GM19468 (cell line): Measurements from ENCODE around the gene BROX.

ENCODE experiments used
- ATAC-seq: cut with Tn5 transposase; IDR thresholded peaks from one replicate; pipeline ENCODE4 v1.9.1; 2021; ENCODE audit warnings: mild to moderate bottlenecking, moderate library complexity, moderate number of reproducible peaks; ENCODE audit not compliant: unreplicated experiment; ENCODE audit errors: extremely low read depth

The BROX gene

DNA sequence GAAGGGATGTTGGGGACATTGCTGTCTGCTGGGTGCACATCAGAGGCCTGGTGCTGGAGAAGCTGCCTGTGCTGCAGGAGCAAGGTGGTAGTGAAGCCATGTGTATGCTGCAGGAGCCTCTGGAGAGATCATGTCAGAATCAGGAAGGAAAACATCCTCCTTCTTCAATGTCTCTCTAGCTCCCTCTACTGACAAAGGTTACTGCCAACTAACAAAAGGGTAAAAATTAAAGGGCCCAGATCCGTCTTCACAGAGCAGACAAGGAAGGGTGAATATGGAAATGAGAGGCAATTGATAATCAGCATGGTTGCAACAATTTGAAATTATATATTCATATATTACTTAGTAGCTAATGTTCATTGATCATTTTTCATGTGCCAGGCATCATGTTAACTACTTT lies 56.8 kb downstream of the BROX start:
- ATAC-seq = no peak

DNA sequence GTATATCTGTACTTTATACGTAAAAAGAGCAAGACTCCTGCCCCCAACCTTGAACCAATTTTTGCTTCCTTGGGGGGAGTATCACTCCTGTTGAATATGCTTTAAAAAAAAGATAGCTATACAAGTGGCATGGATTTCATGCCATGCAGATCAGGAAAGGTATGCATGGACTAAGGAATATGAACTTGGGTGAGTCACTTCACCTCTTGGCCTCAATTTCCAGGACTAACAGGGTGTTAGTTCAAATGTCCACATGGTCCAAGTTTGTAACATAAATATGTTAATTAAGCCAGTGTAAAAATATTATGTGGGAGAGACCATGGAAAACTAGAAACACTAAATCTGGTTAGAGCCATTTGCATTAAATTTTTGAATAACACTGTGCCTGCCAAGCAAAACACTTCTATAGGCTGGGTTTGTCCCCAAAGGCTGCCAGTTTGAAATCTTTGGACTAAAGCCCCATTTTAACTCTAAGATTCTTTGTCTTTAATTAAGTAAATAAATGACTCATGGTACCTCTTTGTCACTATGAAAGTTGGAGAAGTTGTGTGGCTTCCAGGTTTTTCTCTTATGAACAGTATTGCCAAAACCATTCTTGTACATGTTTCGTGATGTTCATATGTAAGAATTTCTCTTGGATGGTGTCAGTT lies 57.7 kb downstream of the BROX start:
- no peak for ATAC-seq

DNA sequence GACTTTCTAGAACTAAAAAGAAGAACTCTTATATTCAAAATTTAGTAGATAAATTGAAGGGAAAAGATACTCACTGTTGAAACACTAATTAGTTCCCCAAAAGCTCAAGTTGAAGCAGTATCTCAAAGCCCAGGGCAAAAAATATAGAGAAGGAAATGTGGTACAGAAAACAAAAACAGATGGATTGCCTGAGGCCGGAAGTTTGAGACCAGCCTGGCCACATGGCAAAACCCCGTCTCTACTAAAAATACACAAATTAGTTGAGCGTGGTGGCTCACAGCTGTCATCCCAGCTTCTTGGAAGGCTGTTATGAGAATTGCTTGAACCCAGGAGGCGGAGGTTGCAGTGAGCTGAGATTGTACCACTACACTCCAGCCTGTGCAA lies 60.6 kb downstream of the BROX start:
- peak; percentile 50 for ATAC-seq

DNA sequence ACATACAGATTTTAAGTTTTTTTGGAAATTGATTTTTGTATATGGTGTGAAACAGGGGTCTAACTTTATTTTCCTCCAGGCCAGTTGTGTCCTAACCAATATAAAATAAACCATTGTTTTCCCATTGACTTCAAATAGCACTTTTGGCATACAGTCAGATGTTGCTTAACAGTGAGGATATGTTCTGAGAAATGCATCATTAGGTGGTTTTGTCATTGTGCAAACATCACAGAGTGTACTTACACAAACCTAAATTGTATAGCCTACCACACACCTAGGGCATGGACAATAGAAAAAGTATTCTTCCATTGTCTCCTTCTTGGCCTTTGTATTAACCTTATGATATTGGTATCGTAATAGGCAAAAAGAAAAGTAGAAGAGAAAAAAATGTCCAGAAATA lies 65.1 kb downstream of the BROX start:
- no peak for ATAC-seq

DNA sequence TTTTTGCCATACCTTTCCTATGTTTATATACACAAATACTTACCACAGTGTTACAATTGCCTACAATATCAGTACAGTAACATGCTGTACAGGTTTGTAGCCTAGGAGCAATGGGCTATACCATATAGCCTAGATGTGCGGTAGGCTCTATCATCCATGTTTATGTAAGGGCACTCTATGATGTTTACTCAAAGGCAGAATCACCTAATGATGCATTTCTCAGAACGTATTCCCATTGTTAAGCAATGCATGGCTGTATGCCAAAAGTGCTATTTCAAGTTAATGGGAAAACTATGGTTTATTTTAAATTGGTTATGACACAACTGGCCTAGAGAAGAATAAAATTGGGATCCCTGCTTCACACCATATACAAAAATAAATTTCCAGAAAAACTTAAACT lies 65.6 kb downstream of the BROX start:
- no peak for ATAC-seq

DNA sequence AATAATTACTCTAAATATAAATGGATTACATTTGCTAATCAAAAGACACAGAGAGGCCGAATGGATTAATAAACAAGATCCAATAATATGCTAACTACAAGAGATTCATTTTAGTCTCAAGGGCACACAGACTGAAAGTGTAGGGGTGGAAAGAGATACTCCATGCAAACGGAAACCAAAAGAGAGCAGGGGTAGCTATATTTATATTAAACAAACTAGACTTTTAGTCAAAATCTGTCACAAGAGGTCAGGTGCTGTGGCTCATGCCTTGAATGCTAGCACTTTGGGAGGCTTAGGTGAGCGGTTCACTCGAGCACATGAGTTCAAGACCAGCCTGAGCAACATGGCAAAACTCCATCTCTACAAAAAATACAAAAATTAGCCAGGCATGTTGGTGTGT lies 68.9 kb downstream of the BROX start:
- no peak for ATAC-seq

DNA sequence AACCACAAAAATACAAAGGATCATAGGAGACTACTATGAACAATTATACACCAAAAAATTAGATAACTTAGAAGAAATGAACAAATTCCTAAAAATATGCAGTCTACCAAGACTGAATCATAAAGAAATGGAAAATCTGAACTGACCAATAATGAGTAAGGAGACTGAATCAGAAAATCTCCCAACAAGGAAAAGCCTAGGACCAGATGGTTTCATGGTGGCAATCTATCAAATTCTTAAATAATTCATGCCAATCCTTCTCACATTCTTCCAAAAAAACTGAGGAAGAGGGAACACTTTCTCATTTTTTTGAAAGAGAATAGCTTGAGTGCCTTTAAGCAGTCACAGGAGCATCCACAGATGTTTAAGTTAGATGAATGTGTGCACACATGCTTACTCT lies 70.7 kb downstream of the BROX start:
- no peak for ATAC-seq

DNA sequence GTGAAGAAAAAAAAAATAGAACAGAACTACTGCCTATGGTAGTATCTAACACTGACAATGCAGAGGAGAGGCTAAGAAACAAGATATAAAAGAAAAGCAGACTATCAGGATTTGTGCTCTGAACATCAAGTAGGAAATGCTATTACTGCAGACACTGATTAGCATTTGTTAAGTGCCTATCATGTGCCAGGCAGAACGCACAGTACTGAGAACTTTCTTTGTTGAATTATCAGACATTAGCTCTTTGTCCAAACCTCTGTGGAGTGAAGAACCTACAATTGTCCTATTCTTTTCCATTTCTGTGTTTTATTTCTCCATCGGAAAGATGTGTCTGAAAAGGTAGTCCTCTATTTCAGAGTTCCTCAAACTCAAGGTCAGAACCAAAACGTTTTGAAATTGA lies 72.0 kb downstream of the BROX start:
- ATAC-seq = no peak
